ENCODE data around the gene NEGR1. TPM values are rescaled to one million over a fixed set of nuclear protein-coding genes. Genes with fewer than 3 reads are reported as not detected.

NEGR1 gene
- total RNA-seq, 1 donor from 2014 or later = 4.0 TPM

GRCh38 chr1:72018562-72018961 is 263.8 kb downstream of the NEGR1 start:
- no peak for DNase-seq (ENCODE audit: low read depth)
- TF ChIP-seq CTCF (IDR thresholded peaks at IDR 0.05; ENCODE audit: insufficient read depth, low read length, poor library complexity, severe bottlenecking) = no peak
- Histone ChIP-seq H3K36me3 (ENCODE audit: control insufficient read depth, insufficient read depth, low read length) (no peaks in the 10 kb centered on the region), H3K27me3 (ENCODE audit: control insufficient read depth, insufficient read depth, low read length) (no peaks in the 10 kb centered on the region), H3K4me3 (ENCODE audit: low read depth, low read length) (no peak overlapping the region)

GRCh38 chr1:72015006-72015405 is 267.3 kb downstream of the NEGR1 start:
- Histone ChIP-seq H3K4me3 (ENCODE audit: low read depth, low read length) (no peak overlapping the region), H3K36me3 (ENCODE audit: control insufficient read depth, insufficient read depth, low read length) (no peaks in the 10 kb centered on the region), H3K27me3 (ENCODE audit: control insufficient read depth, insufficient read depth, low read length) (no peaks in the 10 kb centered on the region)
- TF ChIP-seq CTCF (IDR thresholded peaks at IDR 0.05; ENCODE audit: insufficient read depth, low read length, poor library complexity, severe bottlenecking) = no peak
- DNase-seq (ENCODE audit: low read depth) = no peak

GRCh38 chr1:72013161-72013560 is 269.2 kb downstream of the NEGR1 start:
- no peak for DNase-seq (ENCODE audit: low read depth)
- Histone ChIP-seq H3K4me3 (ENCODE audit: low read depth, low read length) (no peak overlapping the region), H3K36me3 (ENCODE audit: control insufficient read depth, insufficient read depth, low read length) (no peaks in the 10 kb centered on the region), H3K27me3 (ENCODE audit: control insufficient read depth, insufficient read depth, low read length) (no peaks in the 10 kb centered on the region)
- no peak for TF ChIP-seq CTCF (IDR thresholded peaks at IDR 0.05; ENCODE audit: insufficient read depth, low read length, poor library complexity, severe bottlenecking)

GRCh38 chr1:72011721-72012120 is 270.6 kb downstream of the NEGR1 start:
- Histone ChIP-seq H3K36me3 (ENCODE audit: control insufficient read depth, insufficient read depth, low read length) (no peaks in the 10 kb centered on the region), H3K4me3 (ENCODE audit: low read depth, low read length) (no peak overlapping the region), H3K27me3 (ENCODE audit: control insufficient read depth, insufficient read depth, low read length) (no peaks in the 10 kb centered on the region)
- no peak for DNase-seq (ENCODE audit: low read depth)
- TF ChIP-seq CTCF (IDR thresholded peaks at IDR 0.05; ENCODE audit: insufficient read depth, low read length, poor library complexity, severe bottlenecking) = no peak

- H3K36me3 ChIP-seq (ENCODE audit: control insufficient read depth, insufficient read depth, low read length) = no peaks in the 10 kb centered on the region
- no peak for DNase-seq (ENCODE audit: low read depth)
- H3K4me3 ChIP-seq (ENCODE audit: low read depth, low read length) = no peak overlapping the region
- no peaks in the 10 kb centered on the region for H3K27me3 ChIP-seq (ENCODE audit: control insufficient read depth, insufficient read depth, low read length)
- TF ChIP-seq CTCF (IDR thresholded peaks at IDR 0.05; ENCODE audit: insufficient read depth, low read length, poor library complexity, severe bottlenecking) = no peak
These were observed 272.3 kb downstream of the NEGR1 start for GRCh38 chr1:72010094-72010431.

- H3K36me3 ChIP-seq (ENCODE audit: control insufficient read depth, insufficient read depth, low read length) = no peaks in the 10 kb centered on the region
- no peak for TF ChIP-seq CTCF (IDR thresholded peaks at IDR 0.05; ENCODE audit: insufficient read depth, low read length, poor library complexity, severe bottlenecking)
- no peak for DNase-seq (ENCODE audit: low read depth)
- H3K4me3 ChIP-seq (ENCODE audit: low read depth, low read length) = no peak overlapping the region
- no peaks in the 10 kb centered on the region for H3K27me3 ChIP-seq (ENCODE audit: control insufficient read depth, insufficient read depth, low read length)
These were observed 272.9 kb downstream of the NEGR1 start for GRCh38 chr1:72009173-72010093.
